ENCODE results near the gene TRIP10.
A peak's percentile ranks its signal among the peaks of the same experiment; 100 is the strongest.

The TRIP10 gene, protein sequence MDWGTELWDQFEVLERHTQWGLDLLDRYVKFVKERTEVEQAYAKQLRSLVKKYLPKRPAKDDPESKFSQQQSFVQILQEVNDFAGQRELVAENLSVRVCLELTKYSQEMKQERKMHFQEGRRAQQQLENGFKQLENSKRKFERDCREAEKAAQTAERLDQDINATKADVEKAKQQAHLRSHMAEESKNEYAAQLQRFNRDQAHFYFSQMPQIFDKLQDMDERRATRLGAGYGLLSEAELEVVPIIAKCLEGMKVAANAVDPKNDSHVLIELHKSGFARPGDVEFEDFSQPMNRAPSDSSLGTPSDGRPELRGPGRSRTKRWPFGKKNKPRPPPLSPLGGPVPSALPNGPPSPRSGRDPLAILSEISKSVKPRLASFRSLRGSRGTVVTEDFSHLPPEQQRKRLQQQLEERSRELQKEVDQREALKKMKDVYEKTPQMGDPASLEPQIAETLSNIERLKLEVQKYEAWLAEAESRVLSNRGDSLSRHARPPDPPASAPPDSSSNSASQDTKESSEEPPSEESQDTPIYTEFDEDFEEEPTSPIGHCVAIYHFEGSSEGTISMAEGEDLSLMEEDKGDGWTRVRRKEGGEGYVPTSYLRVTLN

DNA sequence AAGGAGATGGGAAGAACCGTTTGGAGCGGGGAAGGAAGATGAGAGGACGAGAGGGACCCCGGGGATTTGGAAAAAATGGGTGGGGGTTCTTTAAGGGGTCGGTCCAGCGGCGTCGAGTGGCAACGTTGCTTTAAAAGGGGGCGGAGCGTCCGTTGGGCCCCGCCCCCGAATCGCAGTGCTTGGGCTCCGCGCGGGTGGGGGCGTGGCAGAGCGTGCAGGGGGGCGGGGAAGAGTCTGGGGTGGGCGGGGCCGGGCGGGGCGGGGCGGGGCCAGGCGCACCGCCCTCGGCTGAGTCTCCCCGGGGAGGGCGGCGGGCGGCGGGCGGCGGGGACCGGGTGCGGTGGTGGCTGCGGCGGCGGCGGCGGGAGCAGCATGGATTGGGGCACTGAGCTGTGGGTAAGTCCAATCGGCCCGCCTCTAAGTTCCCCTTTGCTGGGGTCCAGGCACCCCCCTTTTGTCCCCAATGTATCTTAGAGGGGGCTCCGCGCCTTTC, at the start of gene TRIP10:
Gene TRIP10, plus strand, starts transcription at position 291 of the 493 bp plus-strand sequence. Its CDS starts 82 bp downstream, at position 373.
- TF ChIP-seq, protein P1, sequence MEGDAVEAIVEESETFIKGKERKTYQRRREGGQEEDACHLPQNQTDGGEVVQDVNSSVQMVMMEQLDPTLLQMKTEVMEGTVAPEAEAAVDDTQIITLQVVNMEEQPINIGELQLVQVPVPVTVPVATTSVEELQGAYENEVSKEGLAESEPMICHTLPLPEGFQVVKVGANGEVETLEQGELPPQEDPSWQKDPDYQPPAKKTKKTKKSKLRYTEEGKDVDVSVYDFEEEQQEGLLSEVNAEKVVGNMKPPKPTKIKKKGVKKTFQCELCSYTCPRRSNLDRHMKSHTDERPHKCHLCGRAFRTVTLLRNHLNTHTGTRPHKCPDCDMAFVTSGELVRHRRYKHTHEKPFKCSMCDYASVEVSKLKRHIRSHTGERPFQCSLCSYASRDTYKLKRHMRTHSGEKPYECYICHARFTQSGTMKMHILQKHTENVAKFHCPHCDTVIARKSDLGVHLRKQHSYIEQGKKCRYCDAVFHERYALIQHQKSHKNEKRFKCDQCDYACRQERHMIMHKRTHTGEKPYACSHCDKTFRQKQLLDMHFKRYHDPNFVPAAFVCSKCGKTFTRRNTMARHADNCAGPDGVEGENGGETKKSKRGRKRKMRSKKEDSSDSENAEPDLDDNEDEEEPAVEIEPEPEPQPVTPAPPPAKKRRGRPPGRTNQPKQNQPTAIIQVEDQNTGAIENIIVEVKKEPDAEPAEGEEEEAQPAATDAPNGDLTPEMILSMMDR (IDR thresholded peaks at IDR 0.05; ENCODE audit: control insufficient read depth, insufficient read depth, low read depth, low read length, missing control alignments), result no peak
- DNase-seq (ENCODE audit: low read depth), result no peak
- peak within 1 kb of the TSS; percentile 69 for H3K4me3 ChIP-seq (ENCODE audit: control insufficient read depth, low read depth, low read length)

DNA sequence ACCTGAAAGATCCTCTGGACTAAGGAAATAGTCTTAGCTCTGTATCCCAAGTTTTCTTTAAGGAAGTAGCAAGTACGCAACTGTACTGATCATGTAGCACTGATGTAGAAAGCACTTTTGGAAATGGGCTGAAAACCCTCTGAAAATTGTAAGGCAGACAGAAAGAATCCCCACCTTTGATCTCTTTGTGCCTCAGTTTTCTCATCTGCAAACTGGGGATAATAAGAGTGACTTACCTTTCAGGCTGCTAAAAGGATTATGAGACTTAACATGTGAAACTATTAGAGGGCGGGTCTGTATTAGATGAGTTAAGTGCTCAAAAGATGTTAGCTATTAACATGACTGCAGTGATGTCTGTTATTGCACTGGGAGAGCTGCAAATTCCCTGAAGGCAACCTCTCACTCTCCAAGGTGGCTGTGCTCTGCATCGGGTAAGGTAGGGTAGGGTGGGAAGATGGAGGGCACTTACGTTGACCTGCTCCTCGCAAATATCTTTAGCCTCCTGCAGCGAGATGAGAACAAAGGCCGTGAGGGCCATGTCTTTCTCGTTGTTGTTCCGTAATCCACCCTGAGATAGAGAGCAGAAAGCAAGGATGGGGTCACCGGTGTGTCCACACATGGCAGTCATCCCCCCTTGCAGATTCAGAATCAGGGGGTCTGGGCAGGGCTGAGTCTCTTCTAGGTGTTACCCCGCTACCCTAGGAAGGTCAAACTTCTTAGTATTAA, 49.2 kb upstream of the TRIP10 start:
- TF ChIP-seq, protein P1 (IDR thresholded peaks at IDR 0.05; ENCODE audit: control insufficient read depth, insufficient read depth, low read depth, low read length, missing control alignments), result no peak
- DNase-seq (ENCODE audit: low read depth), result no peak

DNA sequence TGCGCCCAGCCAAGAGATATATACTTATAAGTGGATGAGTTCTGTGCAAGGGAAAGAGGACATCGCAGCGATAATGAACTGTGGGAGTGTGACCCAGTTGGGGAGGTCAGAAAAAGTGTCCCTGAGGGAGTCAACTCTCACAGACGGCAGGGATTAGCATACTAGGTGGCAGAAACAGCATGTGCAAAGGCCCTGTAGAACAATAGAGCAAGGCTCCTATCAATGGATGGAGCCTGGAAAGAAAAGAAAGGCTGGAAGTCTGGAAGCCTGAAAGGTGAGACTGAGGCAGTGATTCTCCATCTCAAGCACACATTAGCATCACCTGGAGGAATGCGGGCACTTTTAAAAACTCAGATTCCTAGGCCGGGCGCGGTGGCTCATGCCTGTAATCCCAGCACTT, 48.1 kb upstream of the TRIP10 start:
- TF ChIP-seq, protein P1 (IDR thresholded peaks at IDR 0.05; ENCODE audit: control insufficient read depth, insufficient read depth, low read depth, low read length, missing control alignments), result no peak
- H3K4me3 ChIP-seq (ENCODE audit: control insufficient read depth, low read depth, low read length), result no peak overlapping the region
- DNase-seq (ENCODE audit: low read depth), result no peak

More for the DNA sequence above, 49.2 kb upstream of the TRIP10 start:
- no peak overlapping the region for H3K4me3 ChIP-seq (ENCODE audit: control insufficient read depth, low read depth, low read length)

DNA sequence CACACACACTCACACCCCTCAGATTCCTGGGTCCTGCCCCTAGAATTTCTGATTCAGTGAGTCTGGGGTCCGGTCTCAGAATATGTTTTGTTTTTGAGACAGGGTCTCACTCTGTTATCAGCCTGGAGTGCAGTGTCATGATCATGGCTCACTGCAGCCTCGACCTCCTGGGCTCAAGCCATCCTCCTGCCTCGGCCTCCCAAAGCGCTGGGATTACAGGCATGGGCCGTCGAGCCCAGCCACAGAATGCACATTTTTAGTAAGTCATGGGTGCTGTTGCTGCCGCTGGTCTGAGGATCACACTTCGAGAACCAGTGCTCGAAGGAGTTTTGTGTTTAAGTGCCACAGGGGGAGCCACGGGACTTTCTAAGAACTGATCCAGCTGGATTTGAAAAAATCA, 47.5 kb upstream of the TRIP10 start:
- TF ChIP-seq, protein P1 (IDR thresholded peaks at IDR 0.05; ENCODE audit: control insufficient read depth, insufficient read depth, low read depth, low read length, missing control alignments), result no peak
- DNase-seq (ENCODE audit: low read depth), result no peak
- no peak overlapping the region for H3K4me3 ChIP-seq (ENCODE audit: control insufficient read depth, low read depth, low read length)

DNA sequence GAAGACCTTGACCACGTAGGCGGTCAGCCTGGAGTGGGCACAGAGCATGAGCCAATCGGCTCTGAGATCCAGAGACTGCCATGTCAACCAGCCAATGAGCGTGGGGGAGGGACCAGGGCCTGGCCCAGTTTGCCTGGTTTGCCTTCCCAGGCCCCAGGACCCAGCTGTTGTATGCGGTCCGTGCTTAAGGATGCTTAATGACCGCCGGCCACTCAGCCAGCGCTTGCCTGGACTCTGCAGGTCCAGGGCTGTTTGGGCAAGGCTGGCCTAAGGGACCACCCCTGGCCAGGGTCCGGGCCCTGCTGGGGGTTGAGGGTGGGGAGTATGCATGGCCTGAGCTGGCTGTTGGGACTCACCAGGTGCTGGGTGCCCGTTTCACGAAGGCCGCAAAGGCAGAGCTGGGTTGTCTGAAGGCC, 46.4 kb upstream of the TRIP10 start:
- TF ChIP-seq, protein P1 (IDR thresholded peaks at IDR 0.05; ENCODE audit: control insufficient read depth, insufficient read depth, low read depth, low read length, missing control alignments), result no peak
- no peak overlapping the region for H3K4me3 ChIP-seq (ENCODE audit: control insufficient read depth, low read depth, low read length)

DNA sequence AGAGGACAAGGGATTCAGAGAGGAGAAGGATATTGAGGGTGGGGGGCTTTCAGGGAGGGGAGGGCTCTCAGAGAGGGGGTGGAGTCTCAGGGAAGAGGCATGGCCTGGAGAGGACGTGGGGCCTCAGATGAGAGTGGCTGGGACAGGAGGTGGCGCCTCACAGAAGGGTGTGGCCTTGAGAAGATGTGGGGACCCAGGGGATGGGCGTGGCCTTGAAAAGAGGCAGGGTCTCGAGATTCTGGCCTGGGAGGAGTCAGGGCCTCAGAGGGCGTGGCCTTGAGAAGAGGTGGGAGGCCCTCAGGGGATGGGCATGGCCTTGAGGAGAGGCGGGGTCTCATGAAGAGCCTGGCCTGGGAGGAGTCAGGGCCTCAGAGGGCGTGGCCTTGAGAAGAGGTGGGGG, 45.8 kb upstream of the TRIP10 start:
- DNase-seq (ENCODE audit: low read depth), result no peak
- no peak overlapping the region for H3K4me3 ChIP-seq (ENCODE audit: control insufficient read depth, low read depth, low read length)
- TF ChIP-seq, protein P1 (IDR thresholded peaks at IDR 0.05; ENCODE audit: control insufficient read depth, insufficient read depth, low read depth, low read length, missing control alignments), result no peak

More for the DNA sequence above, 46.4 kb upstream of the TRIP10 start:
- no peak for DNase-seq (ENCODE audit: low read depth)
